H1 (cell line): ENCODE data around the gene RILP.

ENCODE experiments used
- ATF3 ChIP-seq: IDR thresholded peaks from 2 replicates; pipeline ENCODE4 v1.6.1; 2011; ENCODE audit warnings: low read depth, mild to moderate bottlenecking, low read length; ENCODE audit not compliant: insufficient read depth
- CHD1 ChIP-seq: IDR thresholded peaks from 2 replicates; pipeline ENCODE4 v1.6.1; 2012; ENCODE audit warnings: low read depth, low read length, improper control_type of control experiment
- EZH2 ChIP-seq: fragments of 200-600 bp; sonication (generic); IDR thresholded peaks from 2 replicates; pipeline ENCODE4 v1.7.1; 2012; ENCODE audit warnings: low read depth, mild to moderate bottlenecking, moderate library complexity, low read length, inconsistent platforms; ENCODE audit not compliant: severe bottlenecking
- SP1 ChIP-seq: IDR thresholded peaks from 2 replicates; pipeline ENCODE4 v1.6.1; 2011; ENCODE audit warnings: low read depth, low read length
- TEAD4 ChIP-seq: IDR thresholded peaks from 2 replicates; pipeline ENCODE4 v1.6.1; 2012; ENCODE audit warnings: low read depth, low read length, inconsistent platforms, mixed read lengths
- TF ChIP-seq, protein P1 (sequence below), 3 experiments: IDR thresholded peaks; 1 replicate in 2 of 3; 2 replicates in 1 of 3; pipeline versions ENCODE4 v1.5.1 to v1.6.1; 2011; ENCODE audit warnings: low read length in 3 of 3, mild to moderate bottlenecking in 3 of 3, inconsistent platforms in 2 of 3, low read depth in 1 of 3, moderate library complexity in 1 of 3; ENCODE audit not compliant: insufficient read depth in 1 of 3; ENCODE audit errors: control extremely low read depth in 1 of 3

DNA sequence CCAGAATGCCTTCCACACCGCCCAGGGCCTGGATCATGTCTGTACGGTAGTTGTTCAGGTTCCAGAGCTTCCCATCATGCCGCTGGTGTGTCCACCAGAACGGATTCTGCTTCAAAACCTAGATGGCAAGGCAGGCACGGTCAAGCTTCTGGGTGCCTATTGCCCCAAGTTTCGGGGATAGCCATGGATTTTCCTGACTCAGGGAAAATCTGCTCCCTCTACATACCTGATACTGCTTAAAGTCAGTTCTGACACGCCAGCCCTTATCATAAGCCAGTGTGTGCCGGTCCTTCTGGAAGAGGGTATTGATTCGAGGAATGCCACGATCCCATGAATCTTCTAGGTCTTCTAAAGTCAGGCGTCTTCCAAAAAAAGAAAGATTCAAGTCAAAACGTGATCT is 11.4 kb upstream of the RILP start:
- TF ChIP-seq CHD1 (no peak), TEAD4 (no peak), EZH2 (no peak), SP1 (no peak), ATF3 (no peak)
- TF ChIP-seq, protein P1, sequence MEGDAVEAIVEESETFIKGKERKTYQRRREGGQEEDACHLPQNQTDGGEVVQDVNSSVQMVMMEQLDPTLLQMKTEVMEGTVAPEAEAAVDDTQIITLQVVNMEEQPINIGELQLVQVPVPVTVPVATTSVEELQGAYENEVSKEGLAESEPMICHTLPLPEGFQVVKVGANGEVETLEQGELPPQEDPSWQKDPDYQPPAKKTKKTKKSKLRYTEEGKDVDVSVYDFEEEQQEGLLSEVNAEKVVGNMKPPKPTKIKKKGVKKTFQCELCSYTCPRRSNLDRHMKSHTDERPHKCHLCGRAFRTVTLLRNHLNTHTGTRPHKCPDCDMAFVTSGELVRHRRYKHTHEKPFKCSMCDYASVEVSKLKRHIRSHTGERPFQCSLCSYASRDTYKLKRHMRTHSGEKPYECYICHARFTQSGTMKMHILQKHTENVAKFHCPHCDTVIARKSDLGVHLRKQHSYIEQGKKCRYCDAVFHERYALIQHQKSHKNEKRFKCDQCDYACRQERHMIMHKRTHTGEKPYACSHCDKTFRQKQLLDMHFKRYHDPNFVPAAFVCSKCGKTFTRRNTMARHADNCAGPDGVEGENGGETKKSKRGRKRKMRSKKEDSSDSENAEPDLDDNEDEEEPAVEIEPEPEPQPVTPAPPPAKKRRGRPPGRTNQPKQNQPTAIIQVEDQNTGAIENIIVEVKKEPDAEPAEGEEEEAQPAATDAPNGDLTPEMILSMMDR (IDR thresholded peaks at IDR 0.05; ENCODE audit: control extremely low read depth in 1 of 3, insufficient read depth in 1 of 3, low read depth in 1 of 3, low read length in 3 of 3), result no peak
